PFSK-1 (cell line): Measurements from ENCODE around the gene ATP2A1. TPM values are rescaled to one million over a fixed set of nuclear protein-coding genes. Genes with fewer than 3 reads are reported as not detected.

ENCODE experiments used
- FOXP2 ChIP-seq: optimal IDR thresholded peaks from 2 replicates; pipeline ENCODE3; 2011; ENCODE audit warnings: borderline replicate concordance, control low read depth, inconsistent platforms; ENCODE audit not compliant: insufficient read depth; ENCODE audit errors: extremely low read length, extremely low read depth
- POLR2AphosphoS5 ChIP-seq: IDR thresholded peaks from 2 replicates; pipeline ENCODE4 v1.6.1; 2012; ENCODE audit warnings: low read depth, mild to moderate bottlenecking, control low read depth, low read length, moderate library complexity
- REST ChIP-seq, 2 experiments: IDR thresholded peaks; 2 replicates each; pipeline versions ENCODE4 v1.6.1 to v1.8.0; 2011 to 2012; ENCODE audit warnings: low read depth in 2 of 2, low read length in 2 of 2, control low read depth in 1 of 2, inconsistent platforms in 1 of 2, mild to moderate bottlenecking in 1 of 2, moderate library complexity in 1 of 2; ENCODE audit not compliant: insufficient read depth in 1 of 2
- SIN3A ChIP-seq: IDR thresholded peaks from 2 replicates; pipeline ENCODE4 v1.6.1; 2012; ENCODE audit warnings: mild to moderate bottlenecking, low read length, moderate library complexity, borderline replicate concordance; ENCODE audit not compliant: insufficient read depth
- TAF1 ChIP-seq: IDR thresholded peaks from 2 replicates; pipeline ENCODE4 v1.6.1; 2012; ENCODE audit warnings: low read length, control low read depth, borderline replicate concordance; ENCODE audit not compliant: insufficient read depth
- polyA plus RNA-seq: library from polyadenylated mRNA; unstranded; fragments of >200 nt; gene quantifications from one replicate; pipeline ENCODE4 v1.2.1, GENCODE V29; 2012; ENCODE audit warnings: low read depth, missing spikeins; ENCODE audit not compliant: insufficient read length

ATP2A1 gene
- polyA plus RNA-seq: 3.4 TPM

GRCh38 chr16:28878083-28878926, at the start of gene ATP2A1:
TSS of gene ATP2A1 (plus strand) at chr16:28878488. CDS start at chr16:28878672, 184 bp downstream.
- no peak for TF ChIP-seq SIN3A
- TF ChIP-seq REST (IDR thresholded peaks at IDR 0.05; ENCODE audit: insufficient read depth in 1 of 2, low read depth in 2 of 2, low read length in 2 of 2): no peak
- TF ChIP-seq POLR2AphosphoS5: no peak
- no peak for TF ChIP-seq TAF1
- TF ChIP-seq FOXP2: no peak

- TF ChIP-seq FOXP2: no peak
- TF ChIP-seq REST (IDR thresholded peaks at IDR 0.05; ENCODE audit: insufficient read depth in 1 of 2, low read depth in 2 of 2, low read length in 2 of 2): no peak
Measured at GRCh38 chr16:28829747-28830146, 48.5 kb upstream of the ATP2A1 start.

- TF ChIP-seq FOXP2 (no peak), REST (IDR thresholded peaks at IDR 0.05; ENCODE audit: insufficient read depth in 1 of 2, low read depth in 2 of 2, low read length in 2 of 2) (no peak), POLR2AphosphoS5 (no peak), TAF1 (no peak)
Measured at GRCh38 chr16:28830531-28830930, 47.8 kb upstream of the ATP2A1 start.

- no peak for TF ChIP-seq REST (IDR thresholded peaks at IDR 0.05; ENCODE audit: insufficient read depth in 1 of 2, low read depth in 2 of 2, low read length in 2 of 2)
- TF ChIP-seq SIN3A: no peak
- no peak for TF ChIP-seq TAF1
- TF ChIP-seq FOXP2: no peak
- no peak; the same call in 1 of the 2 replicates for TF ChIP-seq POLR2AphosphoS5
Measured at GRCh38 chr16:28834349-28834748, 43.9 kb upstream of the ATP2A1 start.
